HL-60 (cell line): Measurements from ENCODE around the gene BEGAIN.

ENCODE experiments used
- DNase-seq, 2 experiments: peaks; one replicate each; pipeline ENCODE4 v3.0.0-alpha.2; 2010 to 2020; ENCODE audit warnings: low read depth in 1 of 2, low spot score in 1 of 2
- H3K27ac ChIP-seq: fragments of 250-450 bp; sonication (Bioruptor Pico); replicated peaks from 2 replicates; pipeline ENCODE4 v1.5.1; 2020; ENCODE audit warnings: mild to moderate bottlenecking, moderate library complexity
- H3K27me3 ChIP-seq: fragments of 250-450 bp; sonication (Bioruptor Pico); 2 replicates; pipeline ENCODE4 v1.5.1; 2021; ENCODE audit warnings: mild to moderate bottlenecking, moderate library complexity; ENCODE audit not compliant: insufficient read depth, poor library complexity, severe bottlenecking
- H3K4me3 ChIP-seq: replicated peaks from 2 replicates; pipeline ENCODE4 v1.5.1; 2011; ENCODE audit warnings: mild to moderate bottlenecking, control low read depth, low read length; ENCODE audit not compliant: insufficient read depth
- GABPA ChIP-seq: IDR thresholded peaks from 2 replicates; pipeline ENCODE4 v1.6.1; 2012; ENCODE audit warnings: low read depth
- POLR2AphosphoS5 ChIP-seq: IDR thresholded peaks from 2 replicates; pipeline ENCODE4 v1.6.1; 2012; ENCODE audit warnings: low read depth
- SPI1 ChIP-seq: IDR thresholded peaks from 2 replicates; pipeline ENCODE4 v1.6.1; 2012; ENCODE audit warnings: low read depth, mild to moderate bottlenecking, borderline replicate concordance
- TF ChIP-seq, protein P1 (sequence below): IDR thresholded peaks from 2 replicates; pipeline ENCODE4 v1.6.1; 2012; ENCODE audit warnings: low read depth; ENCODE audit not compliant: insufficient replicate concordance
- TF ChIP-seq, protein P2 (sequence below): IDR thresholded peaks from one replicate; pipeline ENCODE4 v1.5.1; 2011; ENCODE audit warnings: low read length, control low read depth, inconsistent platforms; ENCODE audit not compliant: insufficient read depth

The BEGAIN gene

DNA sequence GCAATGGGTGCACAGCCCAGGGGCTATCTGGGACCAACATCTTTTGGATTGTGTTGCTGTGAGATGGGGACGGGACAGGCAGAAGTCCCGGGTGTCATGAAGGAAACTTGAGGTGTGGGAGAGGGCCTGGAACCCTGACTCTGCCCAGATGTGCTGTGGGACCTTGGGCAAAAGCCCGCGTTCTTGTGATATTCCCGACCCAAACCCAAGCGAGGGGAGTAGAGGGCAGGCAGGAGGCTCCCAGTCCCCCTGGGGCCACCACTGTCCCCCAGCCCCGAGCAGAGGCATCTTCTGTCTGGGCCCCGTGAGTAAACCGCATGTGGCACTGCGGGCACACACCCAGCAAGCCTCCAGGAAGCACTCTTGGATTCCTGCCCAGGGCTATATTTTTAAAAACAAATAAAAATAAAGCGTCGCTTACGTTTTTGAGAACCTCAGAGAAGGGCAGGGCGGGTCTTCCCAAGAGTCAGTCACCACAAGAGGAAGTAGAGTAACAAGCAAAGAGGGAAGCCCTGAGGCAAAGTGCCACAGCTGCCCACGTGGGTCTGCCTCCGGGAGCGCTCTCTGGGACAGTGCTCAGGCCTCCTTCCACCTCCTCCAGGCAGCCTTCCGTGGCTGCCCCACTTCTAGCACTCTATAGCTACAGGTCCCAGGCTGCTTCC, 39.5 kb downstream of the BEGAIN start:
- peak overlapping the region; percentile 12 for H3K4me3 ChIP-seq
- peak overlapping the region; percentile 78 for H3K27ac ChIP-seq
- DNase-seq, result peak; percentile 92
- TF ChIP-seq GABPA (no peak), SPI1 (peak; percentile 81), POLR2AphosphoS5 (0 out of 2 replicates have a peak, but pooled peaks have one; percentile 15)
- TF ChIP-seq, protein P1, sequence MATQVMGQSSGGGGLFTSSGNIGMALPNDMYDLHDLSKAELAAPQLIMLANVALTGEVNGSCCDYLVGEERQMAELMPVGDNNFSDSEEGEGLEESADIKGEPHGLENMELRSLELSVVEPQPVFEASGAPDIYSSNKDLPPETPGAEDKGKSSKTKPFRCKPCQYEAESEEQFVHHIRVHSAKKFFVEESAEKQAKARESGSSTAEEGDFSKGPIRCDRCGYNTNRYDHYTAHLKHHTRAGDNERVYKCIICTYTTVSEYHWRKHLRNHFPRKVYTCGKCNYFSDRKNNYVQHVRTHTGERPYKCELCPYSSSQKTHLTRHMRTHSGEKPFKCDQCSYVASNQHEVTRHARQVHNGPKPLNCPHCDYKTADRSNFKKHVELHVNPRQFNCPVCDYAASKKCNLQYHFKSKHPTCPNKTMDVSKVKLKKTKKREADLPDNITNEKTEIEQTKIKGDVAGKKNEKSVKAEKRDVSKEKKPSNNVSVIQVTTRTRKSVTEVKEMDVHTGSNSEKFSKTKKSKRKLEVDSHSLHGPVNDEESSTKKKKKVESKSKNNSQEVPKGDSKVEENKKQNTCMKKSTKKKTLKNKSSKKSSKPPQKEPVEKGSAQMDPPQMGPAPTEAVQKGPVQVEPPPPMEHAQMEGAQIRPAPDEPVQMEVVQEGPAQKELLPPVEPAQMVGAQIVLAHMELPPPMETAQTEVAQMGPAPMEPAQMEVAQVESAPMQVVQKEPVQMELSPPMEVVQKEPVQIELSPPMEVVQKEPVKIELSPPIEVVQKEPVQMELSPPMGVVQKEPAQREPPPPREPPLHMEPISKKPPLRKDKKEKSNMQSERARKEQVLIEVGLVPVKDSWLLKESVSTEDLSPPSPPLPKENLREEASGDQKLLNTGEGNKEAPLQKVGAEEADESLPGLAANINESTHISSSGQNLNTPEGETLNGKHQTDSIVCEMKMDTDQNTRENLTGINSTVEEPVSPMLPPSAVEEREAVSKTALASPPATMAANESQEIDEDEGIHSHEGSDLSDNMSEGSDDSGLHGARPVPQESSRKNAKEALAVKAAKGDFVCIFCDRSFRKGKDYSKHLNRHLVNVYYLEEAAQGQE, result peak; percentile 29
- TF ChIP-seq, protein P2, sequence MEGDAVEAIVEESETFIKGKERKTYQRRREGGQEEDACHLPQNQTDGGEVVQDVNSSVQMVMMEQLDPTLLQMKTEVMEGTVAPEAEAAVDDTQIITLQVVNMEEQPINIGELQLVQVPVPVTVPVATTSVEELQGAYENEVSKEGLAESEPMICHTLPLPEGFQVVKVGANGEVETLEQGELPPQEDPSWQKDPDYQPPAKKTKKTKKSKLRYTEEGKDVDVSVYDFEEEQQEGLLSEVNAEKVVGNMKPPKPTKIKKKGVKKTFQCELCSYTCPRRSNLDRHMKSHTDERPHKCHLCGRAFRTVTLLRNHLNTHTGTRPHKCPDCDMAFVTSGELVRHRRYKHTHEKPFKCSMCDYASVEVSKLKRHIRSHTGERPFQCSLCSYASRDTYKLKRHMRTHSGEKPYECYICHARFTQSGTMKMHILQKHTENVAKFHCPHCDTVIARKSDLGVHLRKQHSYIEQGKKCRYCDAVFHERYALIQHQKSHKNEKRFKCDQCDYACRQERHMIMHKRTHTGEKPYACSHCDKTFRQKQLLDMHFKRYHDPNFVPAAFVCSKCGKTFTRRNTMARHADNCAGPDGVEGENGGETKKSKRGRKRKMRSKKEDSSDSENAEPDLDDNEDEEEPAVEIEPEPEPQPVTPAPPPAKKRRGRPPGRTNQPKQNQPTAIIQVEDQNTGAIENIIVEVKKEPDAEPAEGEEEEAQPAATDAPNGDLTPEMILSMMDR, result no peak
- H3K27me3 ChIP-seq, result no peaks in the 10 kb centered on the region

DNA sequence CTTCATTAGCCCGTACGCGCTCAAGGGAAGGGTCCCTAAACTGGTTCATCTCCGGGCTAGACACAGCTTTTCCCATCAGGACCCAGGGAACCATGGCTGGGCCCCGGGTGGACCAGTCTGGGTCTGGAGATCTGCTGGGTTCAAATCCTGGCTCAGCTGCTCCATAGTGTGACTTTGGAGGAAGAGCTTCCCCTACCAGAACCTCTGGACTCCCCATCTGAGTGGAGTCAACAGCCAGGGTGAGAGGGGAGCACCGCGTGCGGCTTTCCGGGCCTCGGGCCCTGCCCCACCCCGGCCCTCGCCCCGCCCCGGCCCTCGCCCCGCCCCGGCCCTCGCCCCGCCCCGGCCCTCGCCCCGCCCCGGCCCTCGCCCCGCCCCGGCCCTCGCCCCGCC, 41.2 kb downstream of the BEGAIN start:
- TF ChIP-seq, protein P2, result no peak
- no peak for TF ChIP-seq POLR2AphosphoS5
- TF ChIP-seq SPI1, result no peak
- no peak for TF ChIP-seq GABPA
- TF ChIP-seq, protein P1, result no peak
- 0 out of 2 replicates have a peak overlapping the region, but pooled peaks have one; percentile 17 for H3K27ac ChIP-seq
- DNase-seq, result peak in 1 of 2 experiments; percentile 15
- no peaks in the 10 kb centered on the region for H3K27me3 ChIP-seq
- H3K4me3 ChIP-seq, result no peak overlapping the region

DNA sequence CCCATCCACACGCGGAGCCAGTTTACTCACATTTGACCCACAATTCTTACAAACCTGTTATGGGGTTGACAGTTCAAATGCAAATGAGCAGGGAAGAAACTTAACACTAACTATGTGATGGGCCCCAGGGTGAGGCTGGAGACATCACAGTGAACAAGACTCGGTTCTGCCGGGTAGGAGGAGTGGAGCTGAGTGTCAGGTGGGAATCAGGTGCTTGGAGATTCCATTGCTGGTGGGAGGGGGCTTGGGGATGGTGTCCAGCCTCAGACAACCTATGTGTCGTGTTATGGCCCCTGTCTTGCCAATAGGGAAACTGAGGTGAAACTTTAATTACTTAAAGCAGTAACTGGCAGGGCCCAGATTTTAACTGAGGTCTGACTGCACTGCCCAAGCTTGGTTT, 41.9 kb downstream of the BEGAIN start:
- Histone ChIP-seq H3K27me3 (no peaks in the 10 kb centered on the region), H3K27ac (no peak overlapping the region), H3K4me3 (no peak overlapping the region)
- DNase-seq, result no peak
- TF ChIP-seq POLR2AphosphoS5, result no peak
- TF ChIP-seq, protein P1, result no peak
- TF ChIP-seq, protein P2, result no peak
- no peak for TF ChIP-seq GABPA
- no peak for TF ChIP-seq SPI1
